GM08714 (cell line): Measurements from ENCODE around the gene ATP8A1.
"Not testable (repeated sequence)": the region's sequence is repeated elsewhere in the genome, so short reads cannot be mapped to it uniquely, and the experiment has no call there.

Experiments
- H3K4me3 ChIP-seq: fragments of 200-500 bp; sonication (Bioruptor generic); 2 replicates; pipeline ENCODE4 v1.5.1; 2014; ENCODE audit warnings: mild to moderate bottlenecking, low read length, inconsistent platforms
- ZNF274 ChIP-seq: IDR thresholded peaks from 2 replicates; pipeline ENCODE4 v1.6.1; 2012; ENCODE audit warnings: mild to moderate bottlenecking, low read depth, low read length

Gene ATP8A1

DNA sequence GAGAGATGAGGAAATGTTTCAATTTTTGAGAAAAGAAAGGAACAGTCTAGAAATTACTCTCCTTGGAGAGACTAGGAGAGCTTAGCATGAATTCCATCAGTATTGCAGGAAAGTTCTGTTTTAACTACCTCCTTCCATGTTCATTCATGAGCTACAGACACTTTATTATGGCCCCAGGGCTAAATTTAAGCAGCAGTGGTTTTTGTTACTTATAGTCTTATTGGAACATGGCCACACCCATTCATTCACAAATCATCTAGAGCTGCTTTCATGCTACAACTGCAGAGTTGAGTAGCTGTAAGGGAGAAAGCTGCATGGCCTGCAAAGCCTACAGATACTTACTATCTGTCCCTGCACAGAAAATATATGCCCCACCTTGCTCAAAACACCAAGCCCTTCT lies 178.0 kb downstream of the ATP8A1 start:
- no peak for TF ChIP-seq ZNF274
- no peak overlapping the region for H3K4me3 ChIP-seq

DNA sequence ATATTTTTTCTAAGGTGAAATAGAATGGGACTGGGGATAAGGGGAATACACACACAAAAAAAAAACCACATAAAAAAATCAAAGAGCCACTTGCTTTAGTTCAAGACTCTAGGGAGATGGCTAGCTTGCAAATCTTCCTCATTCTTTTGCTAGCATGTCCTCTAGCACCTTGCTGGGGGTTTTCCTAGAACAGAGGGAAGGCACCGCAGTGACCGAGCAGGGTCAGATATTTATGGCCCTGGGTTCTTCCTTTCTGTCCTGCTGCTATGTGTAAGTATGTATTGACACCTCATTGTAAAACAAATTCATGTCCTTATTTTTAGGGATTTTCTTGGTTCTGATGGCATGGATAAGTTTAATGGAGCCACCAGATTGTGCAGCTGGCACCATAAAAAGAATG lies 178.4 kb downstream of the ATP8A1 start:
- H3K4me3 ChIP-seq: no peak overlapping the region

DNA sequence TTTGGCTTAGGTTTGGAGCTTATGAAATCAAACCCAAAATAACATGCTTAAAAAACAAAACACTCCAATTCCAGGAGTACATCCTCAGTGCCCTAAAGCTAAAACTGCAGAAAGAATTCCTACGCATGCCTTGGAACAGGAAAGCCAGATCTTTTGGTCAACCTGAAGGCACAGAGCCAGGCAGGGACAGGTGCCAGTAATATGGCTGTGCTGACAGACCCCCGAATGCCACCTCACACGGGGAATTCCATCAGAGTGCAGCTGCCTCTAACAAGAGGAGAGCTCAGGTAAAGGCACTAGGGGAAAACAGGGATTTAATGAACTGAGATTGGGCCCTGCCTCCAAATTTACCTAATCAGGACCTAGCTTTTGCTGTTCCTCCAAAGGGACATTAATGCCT lies 182.5 kb downstream of the ATP8A1 start:
- H3K4me3 ChIP-seq: no peak overlapping the region
- TF ChIP-seq ZNF274: no peak

More for the DNA sequence above, 178.4 kb downstream of the ATP8A1 start:
- TF ChIP-seq ZNF274: no peak

- no peak for TF ChIP-seq ZNF274
- no peak overlapping the region for H3K4me3 ChIP-seq
Observed at GRCh38 chr4:42473071-42473684, 183.7 kb downstream of the ATP8A1 start.

DNA sequence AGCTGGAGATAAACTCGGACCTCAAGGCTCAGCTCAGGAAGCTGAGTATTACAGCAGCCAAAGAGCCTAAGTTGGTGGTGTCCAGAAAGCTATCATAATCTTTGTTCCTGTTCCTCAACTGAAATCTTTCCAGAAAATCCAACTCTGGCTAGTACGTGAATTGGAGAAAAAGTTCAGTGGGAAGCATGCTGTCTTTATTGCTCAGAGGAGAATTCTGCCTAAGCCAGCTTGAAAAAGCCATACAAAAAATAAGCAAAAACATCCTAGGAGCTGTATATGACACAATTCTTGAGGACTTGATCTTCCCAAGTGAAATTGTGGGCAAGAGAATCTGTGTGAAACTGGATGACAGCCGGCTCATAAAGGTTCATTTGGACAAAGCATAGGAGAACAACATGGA lies 185.0 kb downstream of the ATP8A1 start:
- no peak for TF ChIP-seq ZNF274
- no peak overlapping the region for H3K4me3 ChIP-seq

GRCh38 chr4:42470023-42470422 lies 186.9 kb downstream of the ATP8A1 start:
- TF ChIP-seq ZNF274: no peak
- H3K4me3 ChIP-seq: no peak overlapping the region

- not testable (repeated sequence) for H3K4me3 ChIP-seq
Observed at GRCh38 chr4:42467777-42468176, 189.1 kb downstream of the ATP8A1 start.

GRCh38 chr4:42466273-42466844 lies 190.5 kb downstream of the ATP8A1 start:
- no peak for TF ChIP-seq ZNF274

GRCh38 chr4:42464550-42465094 lies 192.3 kb downstream of the ATP8A1 start:
- no peak overlapping the region for H3K4me3 ChIP-seq
- no peak for TF ChIP-seq ZNF274

More at GRCh38 chr4:42466273-42466844, 190.5 kb downstream of the ATP8A1 start:
- H3K4me3 ChIP-seq: no peak overlapping the region

DNA sequence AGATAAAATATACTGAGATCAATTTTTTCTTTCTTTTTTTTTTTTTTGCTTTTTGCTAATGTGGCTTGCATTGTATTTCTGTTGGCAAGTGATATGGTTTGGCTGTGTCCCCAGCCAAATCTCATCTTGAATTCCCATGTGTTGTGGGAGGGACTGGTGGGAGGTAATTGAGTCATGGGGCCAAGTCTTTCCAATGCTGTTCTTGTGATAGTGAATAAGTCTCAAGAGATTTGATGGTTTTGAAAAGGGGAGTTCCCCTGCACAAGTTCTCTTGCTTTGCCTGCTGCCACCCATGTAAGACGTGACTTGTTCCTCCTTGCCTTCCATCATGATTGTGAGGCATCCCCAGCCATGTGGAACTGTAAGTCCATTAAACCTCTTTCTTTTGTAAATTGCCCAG lies 195.7 kb downstream of the ATP8A1 start:
- not testable (repeated sequence) for H3K4me3 ChIP-seq

DNA sequence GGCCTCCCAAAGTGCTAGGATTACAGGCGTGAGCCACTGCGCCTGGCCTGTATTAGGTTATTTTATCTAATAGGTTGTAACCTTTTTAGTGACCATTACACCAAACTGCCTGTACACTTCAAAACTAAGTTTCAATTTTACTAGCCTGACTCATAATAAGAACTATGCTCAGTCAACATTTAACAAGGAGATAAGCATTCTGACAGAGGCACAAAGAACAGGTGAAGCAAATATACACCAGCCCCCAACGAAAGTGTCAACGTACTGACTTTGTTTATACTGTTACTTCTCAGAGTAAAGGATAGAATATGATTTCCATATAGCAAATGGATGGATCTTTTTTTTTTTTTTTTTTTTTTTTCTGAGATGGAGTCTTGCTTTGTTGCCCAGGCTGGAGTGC lies 196.9 kb downstream of the ATP8A1 start:
- H3K4me3 ChIP-seq: no peak overlapping the region
- TF ChIP-seq ZNF274: no peak

DNA sequence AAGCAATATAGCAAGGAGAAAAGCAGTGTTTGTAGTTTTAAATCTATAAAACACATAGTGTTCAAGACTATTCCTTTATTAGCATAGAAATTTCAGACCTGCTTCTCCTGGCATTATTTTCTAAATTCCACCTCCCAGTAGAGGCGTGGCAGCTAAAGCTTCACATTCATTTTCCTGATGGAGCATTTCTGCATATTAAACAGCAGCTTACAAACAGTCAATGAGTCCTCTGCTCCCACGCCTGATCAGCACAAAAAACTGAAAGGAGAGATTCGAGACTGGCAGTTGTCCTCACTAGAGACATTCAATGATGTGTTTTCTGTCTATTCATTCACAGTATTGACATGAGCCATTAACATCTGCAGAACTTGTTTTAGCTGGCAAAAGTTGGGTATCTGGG lies 198.2 kb downstream of the ATP8A1 start:
- TF ChIP-seq ZNF274: no peak
- no peak overlapping the region for H3K4me3 ChIP-seq

GRCh38 chr4:42454755-42455420 lies 202.0 kb downstream of the ATP8A1 start:
- H3K4me3 ChIP-seq: no peak overlapping the region
- no peak for TF ChIP-seq ZNF274

GRCh38 chr4:42453612-42454011 lies 203.3 kb downstream of the ATP8A1 start:
- H3K4me3 ChIP-seq: no peak overlapping the region
- no peak for TF ChIP-seq ZNF274

- H3K4me3 ChIP-seq: no peak overlapping the region
- TF ChIP-seq ZNF274: no peak
Observed at GRCh38 chr4:42452823-42453222, 204.1 kb downstream of the ATP8A1 start.
